NCI-H2081 (cell line): ENCODE results near the gene NTRK3.

ENCODE experiments used
- DNase-seq, 2 experiments: peaks; one replicate each; lab custom pipeline; 2025; lab: John Stamatoyannopoulos, UW

The NTRK3 gene

GRCh38 chr15:88230823-88231222 lies 25.7 kb downstream of the NTRK3 start:
- DNase-seq: no peak

GRCh38 chr15:88225461-88225860 lies 31.1 kb downstream of the NTRK3 start:
- no peak for DNase-seq

- no peak for DNase-seq
Observed at GRCh38 chr15:88223084-88223483, 33.5 kb downstream of the NTRK3 start.

GRCh38 chr15:88221836-88222235 lies 34.7 kb downstream of the NTRK3 start:
- no peak for DNase-seq

GRCh38 chr15:88220443-88221335 lies 35.9 kb downstream of the NTRK3 start:
- no peak for DNase-seq

GRCh38 chr15:88219623-88220022 lies 36.9 kb downstream of the NTRK3 start:
- no peak for DNase-seq

GRCh38 chr15:88218557-88219221 lies 37.9 kb downstream of the NTRK3 start:
- DNase-seq: no peak

GRCh38 chr15:88215066-88215648 lies 41.4 kb downstream of the NTRK3 start:
- DNase-seq: no peak

GRCh38 chr15:88209111-88209510 lies 47.4 kb downstream of the NTRK3 start:
- no peak for DNase-seq

- DNase-seq: no peak
Observed at GRCh38 chr15:88208396-88208795, 48.1 kb downstream of the NTRK3 start.

- no peak for DNase-seq
Observed at GRCh38 chr15:88207565-88207964, 49.0 kb downstream of the NTRK3 start.

GRCh38 chr15:88204584-88204983 lies 52.0 kb downstream of the NTRK3 start:
- no peak for DNase-seq

- DNase-seq: no peak
Observed at GRCh38 chr15:88202231-88202630, 54.3 kb downstream of the NTRK3 start.

- no peak for DNase-seq
Observed at GRCh38 chr15:88201207-88201606, 55.3 kb downstream of the NTRK3 start.

GRCh38 chr15:88196961-88197360 lies 59.6 kb downstream of the NTRK3 start:
- DNase-seq: no peak

GRCh38 chr15:88194162-88194561 lies 62.4 kb downstream of the NTRK3 start:
- DNase-seq: no peak

GRCh38 chr15:88193415-88193814 lies 63.1 kb downstream of the NTRK3 start:
- DNase-seq: no peak

GRCh38 chr15:88191812-88192165 lies 64.8 kb downstream of the NTRK3 start:
- no peak for DNase-seq

GRCh38 chr15:88190232-88190631 lies 66.3 kb downstream of the NTRK3 start:
- DNase-seq: no peak

GRCh38 chr15:88188300-88188699 lies 68.2 kb downstream of the NTRK3 start:
- no peak for DNase-seq

- no peak for DNase-seq
Observed at GRCh38 chr15:88187195-88187594, 69.3 kb downstream of the NTRK3 start.

- DNase-seq: no peak
Observed at GRCh38 chr15:88185584-88185983, 71.0 kb downstream of the NTRK3 start.

- no peak for DNase-seq
Observed at GRCh38 chr15:88181613-88182012, 74.9 kb downstream of the NTRK3 start.
